Parathyroid adenoma (tissue), 2 donors: ENCODE data around the gene YWHAQ.

Source experiments
- H2AFZ ChIP-seq: fragments of 300-600 bp; sonication (generic); one replicate; pipeline ENCODE4 v1.7.0; 2017; ENCODE audit warnings: antibody characterized with exemption, mild to moderate bottlenecking
- H3K27ac ChIP-seq: fragments of 300-600 bp; sonication (generic); one replicate; pipeline ENCODE4 v1.7.0; 2017
- H3K27me3 ChIP-seq: fragments of 300-600 bp; sonication (generic); one replicate; pipeline ENCODE4 v1.7.0; 2017; ENCODE audit warnings: low read length; ENCODE audit not compliant: control insufficient read depth, insufficient read depth
- H3K36me3 ChIP-seq: fragments of 300-600 bp; sonication (generic); one replicate; pipeline ENCODE4 v1.7.0; 2017; ENCODE audit warnings: low read length; ENCODE audit not compliant: control insufficient read depth, insufficient read depth
- H3K4me1 ChIP-seq: fragments of 300-600 bp; sonication (generic); one replicate; pipeline ENCODE4 v1.7.0; 2017; ENCODE audit warnings: control low read depth
- H3K4me2 ChIP-seq: fragments of 300-600 bp; sonication (generic); one replicate; pipeline ENCODE4 v1.7.0; 2017; ENCODE audit warnings: low read length
- H3K4me3 ChIP-seq: fragments of 300-600 bp; sonication (generic); one replicate; pipeline ENCODE4 v1.7.0; 2017; ENCODE audit warnings: low read depth, low read length
- H3K79me2 ChIP-seq: fragments of 300-600 bp; sonication (generic); one replicate; pipeline ENCODE4 v1.7.0; 2017; ENCODE audit warnings: control low read depth
- H3K9ac ChIP-seq: fragments of 300-600 bp; sonication (generic); one replicate; pipeline ENCODE4 v1.7.0; 2017; ENCODE audit warnings: mild to moderate bottlenecking
- H3K9me3 ChIP-seq: fragments of 300-600 bp; sonication (generic); one replicate; pipeline ENCODE4 v1.7.0; 2017; ENCODE audit warnings: low read length; ENCODE audit not compliant: control insufficient read depth
- CTCF ChIP-seq: fragments of 300-600 bp; sonication (generic); IDR thresholded peaks from one replicate; pipeline ENCODE4 v1.7.0; 2017; ENCODE audit warnings: antibody characterized with exemption, mild to moderate bottlenecking
- donor health status: primary hyperparathyroidism.

The YWHAQ gene

GRCh38 chr2:9630736-9631552, at the start of gene YWHAQ:
Gene YWHAQ, minus strand, starts transcription at chr2:9630997. Its CDS starts 545 bp downstream, at chr2:9630452.
- Histone ChIP-seq H3K27ac (peak within 1 kb of the TSS; percentile 87), H3K36me3 (no peaks in the 10 kb centered on the region), H3K4me1 (peaks cover 26% of the 10 kb centered on the region), H3K9me3 (no peaks in the 10 kb centered on the region), H3K4me2 (peak within 1 kb of the TSS; percentile 79), H3K4me3 (peak within 1 kb of the TSS; percentile 86), H3K27me3 (no peaks in the 10 kb centered on the region), H3K9ac (no peak within 1 kb of the TSS), H3K79me2 (peaks cover 25% of the 10 kb centered on the region), H2AFZ (peak within 1 kb of the TSS; percentile 97)
- no peak for TF ChIP-seq CTCF

GRCh38 chr2:9680082-9680481, 49.3 kb upstream of the YWHAQ start:
- H3K4me3 ChIP-seq: no peak overlapping the region
- H3K4me1 ChIP-seq: no peaks in the 10 kb centered on the region
- no peak for TF ChIP-seq CTCF
- H3K27me3 ChIP-seq: no peaks in the 10 kb centered on the region
- no peak overlapping the region for H2AFZ ChIP-seq
- no peaks in the 10 kb centered on the region for H3K9me3 ChIP-seq
- no peaks in the 10 kb centered on the region for H3K36me3 ChIP-seq
- H3K4me2 ChIP-seq: no peak overlapping the region
- no peak overlapping the region for H3K27ac ChIP-seq
- H3K9ac ChIP-seq: no peak overlapping the region
- no peaks in the 10 kb centered on the region for H3K79me2 ChIP-seq

GRCh38 chr2:9679218-9679617, 48.4 kb upstream of the YWHAQ start:
- H3K4me2 ChIP-seq: no peak overlapping the region
- H3K36me3 ChIP-seq: no peaks in the 10 kb centered on the region
- no peaks in the 10 kb centered on the region for H3K4me1 ChIP-seq
- H3K9ac ChIP-seq: no peak overlapping the region
- no peak overlapping the region for H3K27ac ChIP-seq
- no peaks in the 10 kb centered on the region for H3K9me3 ChIP-seq
- H3K4me3 ChIP-seq: no peak overlapping the region
- no peaks in the 10 kb centered on the region for H3K27me3 ChIP-seq
- no peak for TF ChIP-seq CTCF
- H2AFZ ChIP-seq: no peak overlapping the region
- no peaks in the 10 kb centered on the region for H3K79me2 ChIP-seq

GRCh38 chr2:9678544-9678943, 47.7 kb upstream of the YWHAQ start:
- TF ChIP-seq CTCF: no peak
- Histone ChIP-seq H2AFZ (no peak overlapping the region), H3K9ac (no peak overlapping the region), H3K4me2 (no peak overlapping the region), H3K4me3 (no peak overlapping the region), H3K27me3 (no peaks in the 10 kb centered on the region), H3K9me3 (no peaks in the 10 kb centered on the region), H3K27ac (no peak overlapping the region), H3K79me2 (no peaks in the 10 kb centered on the region), H3K4me1 (no peaks in the 10 kb centered on the region), H3K36me3 (no peaks in the 10 kb centered on the region)
